ENCODE measurements around the gene HRCT1.

HRCT1 gene

GRCh38 chr9:35942286-35942685 is 36.3 kb downstream of the HRCT1 start:
- no peak for DNase-seq (ENCODE audit: low read depth, low spot score)

GRCh38 chr9:35944173-35944572 is 38.2 kb downstream of the HRCT1 start:
- DNase-seq (ENCODE audit: low read depth, low spot score), result no peak

- no peak for DNase-seq (ENCODE audit: low read depth, low spot score)
Observed at GRCh38 chr9:35944841-35945240, 38.8 kb downstream of the HRCT1 start.

GRCh38 chr9:35945341-35946018 is 39.5 kb downstream of the HRCT1 start:
- peak; percentile 83 for DNase-seq (ENCODE audit: low read depth, low spot score)

GRCh38 chr9:35948451-35948850 is 42.4 kb downstream of the HRCT1 start:
- DNase-seq (ENCODE audit: low read depth, low spot score), result no peak

- DNase-seq (ENCODE audit: low read depth, low spot score), result peak; percentile 53
Observed at GRCh38 chr9:35948901-35949318, 42.9 kb downstream of the HRCT1 start.

- DNase-seq (ENCODE audit: low read depth, low spot score), result no peak
Observed at GRCh38 chr9:35951736-35952135, 45.7 kb downstream of the HRCT1 start.

GRCh38 chr9:35952526-35953191 is 46.7 kb downstream of the HRCT1 start:
- DNase-seq (ENCODE audit: low read depth, low spot score), result no peak

GRCh38 chr9:35954942-35955546 is 49.0 kb downstream of the HRCT1 start:
- peak; percentile 51 for DNase-seq (ENCODE audit: low read depth, low spot score)

- DNase-seq (ENCODE audit: low read depth, low spot score), result no peak
Observed at GRCh38 chr9:35956651-35957050, 50.6 kb downstream of the HRCT1 start.

Data from ELF-1 (cell line).